Peyer's patch (tissue), 4 donors: ENCODE measurements around the gene CPSF4L. TPM values are rescaled to one million over a fixed set of nuclear protein-coding genes. Genes with fewer than 3 reads are reported as not detected.

Experiments used
- DNase-seq, 3 donors: peaks; one replicate each; pipeline ENCODE4 v3.0.0-alpha.2; 2017 to 2019
- H3K27ac ChIP-seq, 4 donors: fragments of 200-600 bp; sonication (generic); one replicate each; pipeline ENCODE4 v1.5.1; 2016 to 2019
- H3K27me3 ChIP-seq, 2 donors: fragments of 200-600 bp; sonication (generic); one replicate each; pipeline ENCODE4 v1.5.1; 2019
- H3K36me3 ChIP-seq, 3 donors: fragments of 200-600 bp; sonication (generic); one replicate each; pipeline ENCODE4 v1.5.1; 2016 to 2019
- H3K4me1 ChIP-seq, 4 donors: fragments of 200-600 bp; sonication (generic); one replicate each; pipeline ENCODE4 v1.5.1; 2016 to 2019
- H3K4me3 ChIP-seq, 4 donors: fragments of 200-600 bp; sonication (generic); 1 replicate in 3 of 4; 2 replicates in 1 of 4; pipeline ENCODE4 v1.5.1; 2016 to 2019; ENCODE audit warnings: mild to moderate bottlenecking in 1 of 4
- H3K9me3 ChIP-seq, 4 donors: fragments of 200-600 bp; sonication (generic); one replicate each; pipeline ENCODE4 v1.5.1; 2016 to 2019; ENCODE audit warnings: mild to moderate bottlenecking in 1 of 4
- CTCF ChIP-seq, 6 experiments: fragments of 450-650 bp in 4 of 6; fragments of 200-600 bp in 2 of 6; sonication (generic) in 1 of 6; IDR thresholded peaks; one replicate each; pipeline ENCODE4 v1.5.1; 2017 to 2019; ENCODE audit warnings: antibody characterized with exemption in 6 of 6, mild to moderate bottlenecking in 3 of 6, moderate library complexity in 1 of 6
- POLR2A ChIP-seq, 2 donors: fragments of 450-650 bp; IDR thresholded peaks; one replicate each; pipeline ENCODE4 v1.5.1; 2017; ENCODE audit warnings: antibody characterized with exemption in 2 of 2, mild to moderate bottlenecking in 2 of 2, moderate library complexity in 2 of 2
- total RNA-seq, 4 donors: library from RNA; depleted of rRNA; stranded (reverse); fragments of >200 nt; gene quantifications; one replicate each; pipeline ENCODE4 v1.1.0, GENCODE V29; 2016

The CPSF4L gene
- total RNA-seq, 4 donors from 2014 or later = not detected

GRCh38 chr17:73307130-73307529, 45.5 kb upstream of the CPSF4L start:
- no peak for TF ChIP-seq CTCF (IDR thresholded peaks at IDR 0.05)
- TF ChIP-seq POLR2A (IDR thresholded peaks at IDR 0.05) = no peak
- Histone ChIP-seq H3K9me3 (no peaks in the 10 kb centered on the region), H3K27me3 (no peaks in the 10 kb centered on the region), H3K36me3 (no peaks in the 10 kb centered on the region), H3K4me1 (peaks cover 9 to 54% (median 13%) of the 10 kb centered on the region in 4 donors), H3K27ac (peak overlapping the region; percentile 52 to 99 (median 98)), H3K4me3 (peak overlapping the region in 1 of 4 donors; percentile 93)
- DNase-seq = peak in 1 of 3 donors; percentile 62

- H3K4me3 ChIP-seq = peak overlapping the region in 2 of 4 donors; percentile 41 to 49
- H3K36me3 ChIP-seq = no peaks in the 10 kb centered on the region
- H3K4me1 ChIP-seq = peaks cover 9 to 64% (median 13%) of the 10 kb centered on the region in 4 donors
- peak overlapping the region; percentile 60 to 99 (median 92) for H3K27ac ChIP-seq
- no peaks in the 10 kb centered on the region for H3K27me3 ChIP-seq
- DNase-seq = no peak
- no peaks in the 10 kb centered on the region for H3K9me3 ChIP-seq
- TF ChIP-seq POLR2A (IDR thresholded peaks at IDR 0.05) = no peak
- TF ChIP-seq CTCF (IDR thresholded peaks at IDR 0.05) = no peak
These were observed 44.5 kb upstream of the CPSF4L start for GRCh38 chr17:73305845-73306836.

GRCh38 chr17:73304971-73305812, 43.5 kb upstream of the CPSF4L start:
- DNase-seq = peak in 2 of 3 donors; percentile 67 to 71
- no peaks in the 10 kb centered on the region for H3K9me3 ChIP-seq
- no peaks in the 10 kb centered on the region for H3K36me3 ChIP-seq
- no peaks in the 10 kb centered on the region for H3K27me3 ChIP-seq
- TF ChIP-seq POLR2A (IDR thresholded peaks at IDR 0.05) = no peak
- peak in 4 of 6 experiments; percentile 8 to 45 (median 42) for TF ChIP-seq CTCF (IDR thresholded peaks at IDR 0.05)
- peaks cover 6 to 74% (median 11%) of the 10 kb centered on the region in 4 donors for H3K4me1 ChIP-seq
- H3K4me3 ChIP-seq = peak overlapping the region in 2 of 4 donors; percentile 41 to 49
- peak overlapping the region; percentile 60 to 99 (median 92) for H3K27ac ChIP-seq

GRCh38 chr17:73304438-73304837, 42.8 kb upstream of the CPSF4L start:
- no peak for DNase-seq
- TF ChIP-seq CTCF (IDR thresholded peaks at IDR 0.05) (no peak), POLR2A (IDR thresholded peaks at IDR 0.05) (no peak)
- H3K36me3 ChIP-seq = no peaks in the 10 kb centered on the region
- H3K27me3 ChIP-seq = no peaks in the 10 kb centered on the region
- peak overlapping the region; percentile 60 to 99 (median 92) for H3K27ac ChIP-seq
- H3K4me1 ChIP-seq = peaks cover 0 to 80% (median 11%) of the 10 kb centered on the region in 4 donors
- H3K9me3 ChIP-seq = no peaks in the 10 kb centered on the region
- peak overlapping the region in 2 of 4 donors; percentile 41 to 49 for H3K4me3 ChIP-seq

GRCh38 chr17:73302189-73302588, 40.5 kb upstream of the CPSF4L start:
- H3K27ac ChIP-seq = peak overlapping the region in 1 of 4 donors; percentile 24
- TF ChIP-seq CTCF (IDR thresholded peaks at IDR 0.05) (no peak), POLR2A (IDR thresholded peaks at IDR 0.05) (no peak)

More at GRCh38 chr17:73302189-73302588, 40.5 kb upstream of the CPSF4L start:
- H3K4me3 ChIP-seq = no peak overlapping the region
- DNase-seq = no peak
- peaks cover 0 to 82% (median 11%) of the 10 kb centered on the region in 4 donors for H3K4me1 ChIP-seq
- H3K9me3 ChIP-seq = no peaks in the 10 kb centered on the region
- no peaks in the 10 kb centered on the region for H3K36me3 ChIP-seq
- H3K27me3 ChIP-seq = no peaks in the 10 kb centered on the region
